Measurements from ENCODE around the gene DNMT1.

The DNMT1 gene

GRCh38 chr19:10166046-10166445 lies 28.7 kb downstream of the DNMT1 start:
- H3K4me3 ChIP-seq (ENCODE audit: low read depth, low read length) = no peak overlapping the region
- no peak for DNase-seq (ENCODE audit: low read depth)
- TF ChIP-seq CTCF (conservative IDR thresholded peaks at IDR 0.05; ENCODE audit: low read depth, low read length) = no peak

- no peak overlapping the region for H3K4me3 ChIP-seq (ENCODE audit: low read depth, low read length)
- no peak for DNase-seq (ENCODE audit: low read depth)
- no peak for TF ChIP-seq CTCF (conservative IDR thresholded peaks at IDR 0.05; ENCODE audit: low read depth, low read length)
Observed at GRCh38 chr19:10163536-10163935, 31.2 kb downstream of the DNMT1 start.

GRCh38 chr19:10159610-10160009 lies 35.1 kb downstream of the DNMT1 start:
- no peak overlapping the region for H3K4me3 ChIP-seq (ENCODE audit: low read depth, low read length)
- TF ChIP-seq CTCF (conservative IDR thresholded peaks at IDR 0.05; ENCODE audit: low read depth, low read length) = no peak
- no peak for DNase-seq (ENCODE audit: low read depth)

GRCh38 chr19:10158485-10158884 lies 36.3 kb downstream of the DNMT1 start:
- H3K4me3 ChIP-seq (ENCODE audit: low read depth, low read length) = no peak overlapping the region
- TF ChIP-seq CTCF (conservative IDR thresholded peaks at IDR 0.05; ENCODE audit: low read depth, low read length) = no peak
- DNase-seq (ENCODE audit: low read depth) = no peak

GRCh38 chr19:10158071-10158470 lies 36.7 kb downstream of the DNMT1 start:
- no peak overlapping the region for H3K4me3 ChIP-seq (ENCODE audit: low read depth, low read length)
- TF ChIP-seq CTCF (conservative IDR thresholded peaks at IDR 0.05; ENCODE audit: low read depth, low read length) = no peak
- DNase-seq (ENCODE audit: low read depth) = no peak

GRCh38 chr19:10155839-10156238 lies 38.9 kb downstream of the DNMT1 start:
- TF ChIP-seq CTCF (conservative IDR thresholded peaks at IDR 0.05; ENCODE audit: low read depth, low read length) = peak; percentile 19
- H3K4me3 ChIP-seq (ENCODE audit: low read depth, low read length) = no peak overlapping the region
- DNase-seq (ENCODE audit: low read depth) = peak; percentile 10

GRCh38 chr19:10152100-10152499 lies 42.7 kb downstream of the DNMT1 start:
- no peak for TF ChIP-seq CTCF (conservative IDR thresholded peaks at IDR 0.05; ENCODE audit: low read depth, low read length)
- H3K4me3 ChIP-seq (ENCODE audit: low read depth, low read length) = no peak overlapping the region
- DNase-seq (ENCODE audit: low read depth) = no peak
